HEK293 (cell line): ENCODE measurements around the gene SPOCK1.

Source experiments
- CTCF ChIA-PET: fragments of 350-600 bp; formaldehyde crosslinking; extraction: SDS; loops from one replicate; lab custom pipeline; 2021; ENCODE audit warnings: antibody characterized with exemption; lab: Yijun Ruan, JAX
- POLR2A ChIA-PET: fragments of 300-600 bp; formaldehyde crosslinking; extraction: SDS; loops from one replicate; lab custom pipeline; 2020; ENCODE audit warnings: antibody characterized with exemption, inconsistent platforms; lab: Yijun Ruan, JAX
- H3K27ac ChIP-seq: fragments of 200-500 bp; sonication (Bioruptor generic); 2 replicates; pipeline ENCODE4 v1.5.1; 2014; ENCODE audit warnings: low read depth, low read length, control low read depth, inconsistent platforms; ENCODE audit errors: extremely low read depth
- H3K36me3 ChIP-seq, 2 experiments: fragments of 200-500 bp in 1 of 2; sonication (Bioruptor generic) in 1 of 2; 1 replicate in 1 of 2; 2 replicates in 1 of 2; pipeline ENCODE4 v1.5.1; 2014 to 2017; ENCODE audit warnings: inconsistent platforms in 2 of 2, low read length in 2 of 2; ENCODE audit not compliant: control insufficient read depth in 2 of 2, insufficient read depth in 1 of 2
- H3K4me1 ChIP-seq: fragments of 200-500 bp; sonication (Bioruptor generic); 2 replicates; pipeline ENCODE4 v1.5.1; 2014; ENCODE audit warnings: mild to moderate bottlenecking, low read length, inconsistent platforms; ENCODE audit not compliant: control insufficient read depth, insufficient read depth
- H3K4me3 ChIP-seq: 2 replicates; pipeline ENCODE4 v1.5.1; 2011; ENCODE audit warnings: low read depth, mild to moderate bottlenecking, control low read depth, low read length, moderate library complexity
- H3K9me3 ChIP-seq: fragments of 200-500 bp; sonication (Bioruptor generic); 2 replicates; pipeline ENCODE4 v1.5.1; 2014; ENCODE audit warnings: low read depth, low read length, inconsistent platforms; ENCODE audit not compliant: control insufficient read depth, insufficient read depth
- FEZF1 ChIP-seq: fragments of 450-650 bp; formaldehyde crosslinking; IDR thresholded peaks from 2 replicates; pipeline ENCODE4 v1.5.1; 2016; ENCODE audit warnings: missing biosample characterization, missing genetic modification characterization
- GLI4 ChIP-seq: fragments of 450-650 bp; formaldehyde crosslinking; IDR thresholded peaks from 2 replicates; pipeline ENCODE4 v1.5.1; 2016; ENCODE audit warnings: missing biosample characterization, missing genetic modification characterization
- GLIS1 ChIP-seq: fragments of 450-650 bp; formaldehyde crosslinking; IDR thresholded peaks from 2 replicates; pipeline ENCODE4 v1.5.1; 2016; ENCODE audit warnings: missing biosample characterization, missing genetic modification characterization
- GLIS2 ChIP-seq: fragments of 450-650 bp; formaldehyde crosslinking; IDR thresholded peaks from 2 replicates; pipeline ENCODE4 v1.5.1; 2016; ENCODE audit warnings: missing biosample characterization, missing genetic modification characterization
- HIC1 ChIP-seq: fragments of 450-650 bp; formaldehyde crosslinking; IDR thresholded peaks from 2 replicates; pipeline ENCODE4 v1.5.1; 2016; ENCODE audit warnings: missing biosample characterization, missing genetic modification characterization
- HOXC10 ChIP-seq: sonication (generic); formaldehyde crosslinking; IDR thresholded peaks from 2 replicates; pipeline ENCODE4 v1.8.1; 2023; ENCODE audit warnings: mild to moderate bottlenecking, missing genetic modification reagents
- KLF7 ChIP-seq: fragments of 450-650 bp; formaldehyde crosslinking; IDR thresholded peaks from 2 replicates; pipeline ENCODE4 v1.5.1; 2016; ENCODE audit warnings: missing biosample characterization, missing genetic modification characterization, borderline replicate concordance
- MYNN ChIP-seq: fragments of 450-650 bp; formaldehyde crosslinking; IDR thresholded peaks from 2 replicates; pipeline ENCODE4 v1.5.1; 2016; ENCODE audit warnings: missing biosample characterization, missing genetic modification characterization, borderline replicate concordance
- OSR2 ChIP-seq: fragments of 450-650 bp; formaldehyde crosslinking; IDR thresholded peaks from 2 replicates; pipeline ENCODE4 v1.5.1; 2016; ENCODE audit warnings: missing biosample characterization, missing genetic modification characterization
- PRDM1 ChIP-seq: fragments of 450-650 bp; formaldehyde crosslinking; IDR thresholded peaks from 2 replicates; pipeline ENCODE4; 2016; ENCODE audit warnings: missing biosample characterization, missing genetic modification characterization
- SALL2 ChIP-seq: fragments of 450-650 bp; formaldehyde crosslinking; IDR thresholded peaks from 2 replicates; pipeline ENCODE4 v1.5.0; 2017; ENCODE audit warnings: missing biosample characterization, mild to moderate bottlenecking, missing genetic modification characterization, borderline replicate concordance
- SCRT1 ChIP-seq: fragments of 450-650 bp; formaldehyde crosslinking; IDR thresholded peaks from 2 replicates; pipeline ENCODE4 v1.5.1; 2016; ENCODE audit warnings: missing biosample characterization, missing genetic modification characterization, borderline replicate concordance
- SCRT2 ChIP-seq: fragments of 450-650 bp; formaldehyde crosslinking; IDR thresholded peaks from 2 replicates; pipeline ENCODE4 v1.5.1; 2016; ENCODE audit warnings: missing biosample characterization, missing genetic modification characterization
- ZBTB20 ChIP-seq: fragments of 450-650 bp; formaldehyde crosslinking; IDR thresholded peaks from 2 replicates; pipeline ENCODE4 v1.5.1; 2016; ENCODE audit warnings: missing biosample characterization, missing genetic modification characterization
- ZBTB21 ChIP-seq: fragments of 450-650 bp; formaldehyde crosslinking; IDR thresholded peaks from 2 replicates; pipeline ENCODE4 v1.5.1; 2017; ENCODE audit warnings: missing biosample characterization, missing genetic modification characterization
- ZBTB7A ChIP-seq: fragments of 450-650 bp; formaldehyde crosslinking; IDR thresholded peaks from 2 replicates; pipeline ENCODE4 v1.5.1; 2016; ENCODE audit warnings: low read depth, missing biosample characterization, missing genetic modification characterization
- ZNF132 ChIP-seq: fragments of 450-650 bp; formaldehyde crosslinking; IDR thresholded peaks from 2 replicates; pipeline ENCODE4 v1.5.1; 2017; ENCODE audit warnings: missing biosample characterization, missing genetic modification characterization, borderline replicate concordance
- ZNF184 ChIP-seq: fragments of 450-650 bp; IDR thresholded peaks from 2 replicates; pipeline ENCODE4 v1.5.1; 2018; ENCODE audit warnings: missing biosample characterization, mild to moderate bottlenecking, missing genetic modification characterization
- ZNF266 ChIP-seq: fragments of 450-650 bp; formaldehyde crosslinking; IDR thresholded peaks from 2 replicates; pipeline ENCODE4 v1.5.1; 2016; ENCODE audit warnings: missing biosample characterization, missing genetic modification characterization, low read depth
- ZNF280C ChIP-seq: fragments of 450-650 bp; formaldehyde crosslinking; IDR thresholded peaks from 2 replicates; pipeline ENCODE4 v1.5.1; 2016; ENCODE audit warnings: missing biosample characterization, missing genetic modification characterization
- ZNF449 ChIP-seq: fragments of 450-650 bp; formaldehyde crosslinking; IDR thresholded peaks from 2 replicates; pipeline ENCODE4 v1.5.1; 2017; ENCODE audit warnings: missing biosample characterization, mild to moderate bottlenecking, missing genetic modification characterization, moderate library complexity
- ZNF473 ChIP-seq: fragments of 450-650 bp; formaldehyde crosslinking; IDR thresholded peaks from 2 replicates; pipeline ENCODE4 v1.5.1; 2017; ENCODE audit warnings: missing biosample characterization, missing genetic modification characterization
- ZNF48 ChIP-seq: fragments of 450-650 bp; formaldehyde crosslinking; IDR thresholded peaks from 2 replicates; pipeline ENCODE4 v1.5.1; 2016; ENCODE audit warnings: missing biosample characterization, missing genetic modification characterization
- ZNF600 ChIP-seq: fragments of 450-650 bp; formaldehyde crosslinking; IDR thresholded peaks from 2 replicates; pipeline ENCODE4 v1.5.1; 2016; ENCODE audit warnings: missing biosample characterization, missing genetic modification characterization
- ZNF624 ChIP-seq: fragments of 450-650 bp; formaldehyde crosslinking; IDR thresholded peaks from 2 replicates; pipeline ENCODE4 v1.5.1; 2017; ENCODE audit warnings: missing biosample characterization, missing genetic modification characterization
- ZNF626 ChIP-seq: fragments of 450-650 bp; sonication (Bioruptor Pico); formaldehyde crosslinking; IDR thresholded peaks from 2 replicates; pipeline ENCODE4 v1.5.1; 2018; ENCODE audit warnings: missing biosample characterization, missing genetic modification characterization, inconsistent platforms
- ZNF658 ChIP-seq: fragments of 450-650 bp; formaldehyde crosslinking; IDR thresholded peaks from 2 replicates; pipeline ENCODE4; 2016; ENCODE audit warnings: missing biosample characterization, missing genetic modification characterization
- ZNF664 ChIP-seq: fragments of 450-650 bp; formaldehyde crosslinking; IDR thresholded peaks from 2 replicates; pipeline ENCODE4 v1.5.1; 2016; ENCODE audit warnings: missing biosample characterization, missing genetic modification characterization
- ZNF830 ChIP-seq: fragments of 450-650 bp; IDR thresholded peaks from 2 replicates; pipeline ENCODE4 v1.5.0; 2018; ENCODE audit warnings: missing biosample characterization, missing genetic modification characterization, low read depth, mild to moderate bottlenecking, moderate library complexity
- ZNF843 ChIP-seq: fragments of 450-650 bp; formaldehyde crosslinking; IDR thresholded peaks from 2 replicates; pipeline ENCODE4 v1.5.1; 2016; ENCODE audit warnings: missing biosample characterization, missing genetic modification characterization
- ZXDB ChIP-seq: fragments of 450-650 bp; formaldehyde crosslinking; IDR thresholded peaks from 2 replicates; pipeline ENCODE4 v1.5.1; 2016; ENCODE audit warnings: missing biosample characterization, missing genetic modification characterization
- TF ChIP-seq, protein P1 (sequence below): fragments of 450-650 bp; formaldehyde crosslinking; IDR thresholded peaks from 2 replicates; pipeline ENCODE4 v1.5.1; 2016; ENCODE audit warnings: missing biosample characterization, missing genetic modification characterization

SPOCK1 gene

GRCh38 chr5:137037848-137038247 is 461.3 kb downstream of the SPOCK1 start (continued):
- TF ChIP-seq, protein P1, sequence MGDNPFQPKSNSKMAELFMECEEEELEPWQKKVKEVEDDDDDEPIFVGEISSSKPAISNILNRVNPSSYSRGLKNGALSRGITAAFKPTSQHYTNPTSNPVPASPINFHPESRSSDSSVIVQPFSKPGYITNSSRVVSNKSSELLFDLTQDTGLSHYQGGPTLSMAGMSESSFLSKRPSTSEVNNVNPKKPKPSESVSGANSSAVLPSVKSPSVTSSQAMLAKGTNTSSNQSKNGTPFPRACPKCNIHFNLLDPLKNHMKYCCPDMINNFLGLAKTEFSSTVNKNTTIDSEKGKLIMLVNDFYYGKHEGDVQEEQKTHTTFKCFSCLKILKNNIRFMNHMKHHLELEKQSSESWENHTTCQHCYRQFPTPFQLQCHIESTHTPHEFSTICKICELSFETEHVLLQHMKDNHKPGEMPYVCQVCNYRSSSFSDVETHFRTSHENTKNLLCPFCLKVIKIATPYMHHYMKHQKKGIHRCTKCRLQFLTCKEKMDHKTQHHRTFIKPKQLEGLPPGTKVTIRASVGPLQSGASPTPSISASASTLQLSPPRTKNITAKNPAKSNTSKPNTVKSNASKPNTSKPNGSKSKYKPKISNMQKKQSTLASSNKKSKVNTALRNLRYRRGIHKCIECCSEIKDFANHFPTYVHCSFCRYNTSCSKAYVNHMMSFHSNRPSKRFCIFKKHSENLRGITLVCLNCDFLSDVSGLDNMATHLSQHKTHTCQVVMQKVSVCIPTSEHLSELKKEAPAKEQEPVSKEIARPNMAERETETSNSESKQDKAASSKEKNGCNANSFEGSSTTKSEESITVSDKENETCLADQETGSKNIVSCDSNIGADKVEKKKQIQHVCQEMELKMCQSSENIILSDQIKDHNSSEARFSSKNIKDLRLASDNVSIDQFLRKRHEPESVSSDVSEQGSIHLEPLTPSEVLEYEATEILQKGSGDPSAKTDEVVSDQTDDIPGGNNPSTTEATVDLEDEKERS (tag by site-specific recombination) = no peak
- TF ChIP-seq ZNF658 (tag by site-specific recombination) = no peak
- TF ChIP-seq ZNF266 = no peak
- no peak for TF ChIP-seq SALL2 (tag by site-specific recombination)
- no peak for TF ChIP-seq HIC1 (tag by site-specific recombination)
- no peak for TF ChIP-seq ZXDB
- TF ChIP-seq ZNF132 (tag by site-specific recombination) = no peak
- TF ChIP-seq ZNF473 (tag by site-specific recombination) = no peak
- no peak for TF ChIP-seq ZNF626 (tag by site-specific recombination)
- no peak for TF ChIP-seq ZBTB21 (tag by site-specific recombination)
- TF ChIP-seq ZNF184 (tag by site-specific recombination) = no peak
- no peak for TF ChIP-seq ZNF48 (tag by site-specific recombination)
- no peak for TF ChIP-seq ZNF449 (tag by site-specific recombination)

DNA sequence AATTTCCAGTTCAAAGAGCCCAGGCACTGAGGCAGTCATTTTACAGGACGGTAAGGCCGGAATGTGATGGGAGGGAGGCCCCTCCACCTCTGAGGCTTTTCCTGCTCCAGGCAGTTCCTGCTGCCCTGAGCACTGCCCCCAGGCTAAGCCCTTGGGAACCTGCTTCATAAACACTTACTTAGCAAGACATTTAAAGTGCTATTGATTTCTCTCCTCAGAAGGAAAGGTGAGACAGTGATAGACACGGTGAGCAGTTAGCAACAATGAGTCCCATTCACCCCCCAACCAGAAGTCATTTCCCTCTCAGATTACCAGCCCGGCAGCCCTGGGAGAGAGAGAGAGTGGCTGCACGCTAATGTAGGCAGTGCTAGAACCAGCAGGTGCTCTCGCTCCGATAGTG is 462.5 kb downstream of the SPOCK1 start:
- H3K27ac ChIP-seq = no peak overlapping the region
- H3K36me3 ChIP-seq = no peaks in the 10 kb centered on the region
- POLR2A ChIA-PET = no interaction called here
- H3K9me3 ChIP-seq = no peaks in the 10 kb centered on the region
- no peaks in the 10 kb centered on the region for H3K4me1 ChIP-seq
- no peak overlapping the region for H3K4me3 ChIP-seq
- CTCF ChIA-PET = no interaction called here
- TF ChIP-seq GLI4 (no peak), ZNF830 (no peak), ZBTB7A (tag by site-specific recombination) (no peak), GLIS1 (tag by site-specific recombination) (peak; percentile 37; the same call in 1 of the 2 replicates), ZNF600 (0 out of 2 replicates have a peak, but pooled peaks have one; percentile 11), ZNF624 (tag by site-specific recombination) (no peak), MYNN (no peak), ZNF843 (0 out of 2 replicates have a peak, but pooled peaks have one; percentile 18), OSR2 (tag by site-specific recombination) (peak; percentile 87), SCRT2 (no peak), PRDM1 (tag by site-specific recombination) (0 out of 2 replicates have a peak, but pooled peaks have one; percentile 11), KLF7 (tag by site-specific recombination) (no peak), SCRT1 (tag by site-specific recombination) (0 out of 2 replicates have a peak, but pooled peaks have one; percentile 8), ZNF664 (no peak), ZNF280C (tag by site-specific recombination) (no peak), GLIS2 (tag by site-specific recombination) (no peak), FEZF1 (tag by site-specific recombination) (peak; percentile 27; the same call in 1 of the 2 replicates), HOXC10 (CRISPR knock-in tag) (no peak), ZBTB20 (tag by site-specific recombination) (no peak)
